Measurements from ENCODE around the gene CHMP5.

Gene CHMP5

DNA sequence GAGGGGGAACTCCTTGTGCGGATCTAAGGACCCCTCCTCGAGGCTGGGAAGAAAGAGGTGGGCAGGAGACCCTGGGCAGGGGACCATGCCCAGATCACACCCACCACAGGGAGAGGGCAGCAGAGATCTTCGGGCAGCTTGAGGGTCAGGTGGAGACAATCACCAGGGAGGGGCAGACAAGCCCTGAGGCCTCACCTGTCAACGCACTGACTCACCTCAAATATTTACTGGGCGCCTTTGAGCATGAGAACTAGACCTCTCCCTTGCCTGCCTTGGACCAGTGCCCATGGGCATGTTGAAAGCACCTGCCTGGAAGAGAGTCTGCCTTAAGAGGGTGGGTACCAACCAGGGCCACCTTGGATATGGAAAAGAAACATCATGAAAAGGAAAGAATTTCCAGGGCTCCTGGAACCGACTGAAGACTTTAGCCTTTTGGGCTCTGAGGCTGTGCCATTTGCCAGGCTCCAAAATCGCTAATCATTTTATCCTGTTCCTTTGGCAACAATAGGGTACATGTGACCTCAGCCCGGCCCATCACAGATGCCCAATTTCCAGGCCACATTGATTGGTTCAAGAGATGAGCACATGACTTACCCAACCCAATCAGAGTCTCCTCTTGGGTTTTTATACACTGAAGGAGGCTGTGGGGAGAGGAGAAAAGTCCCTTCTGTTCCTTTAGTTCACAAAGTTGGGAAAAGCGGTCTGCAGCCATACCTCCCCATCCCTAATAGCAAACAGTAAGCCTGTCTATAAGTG, 35.3 kb upstream of the CHMP5 start:
- Histone ChIP-seq H3K4me3 (no peak overlapping the region), H4K20me1 (no peaks in the 10 kb centered on the region), H3K4me2 (no peak overlapping the region), H3K36me3 (no peaks in the 10 kb centered on the region), H3K27me3 (no peaks in the 10 kb centered on the region), H3K9ac (no peak overlapping the region), H3K9me3 (no peaks in the 10 kb centered on the region), H3K27ac (no peak overlapping the region), H3K4me1 (peaks cover 26% of the 10 kb centered on the region; the same call in 1 of the 2 replicates)
- no peak for TF ChIP-seq Cebpa-rat (IDR thresholded peaks at IDR 0.05)

DNA sequence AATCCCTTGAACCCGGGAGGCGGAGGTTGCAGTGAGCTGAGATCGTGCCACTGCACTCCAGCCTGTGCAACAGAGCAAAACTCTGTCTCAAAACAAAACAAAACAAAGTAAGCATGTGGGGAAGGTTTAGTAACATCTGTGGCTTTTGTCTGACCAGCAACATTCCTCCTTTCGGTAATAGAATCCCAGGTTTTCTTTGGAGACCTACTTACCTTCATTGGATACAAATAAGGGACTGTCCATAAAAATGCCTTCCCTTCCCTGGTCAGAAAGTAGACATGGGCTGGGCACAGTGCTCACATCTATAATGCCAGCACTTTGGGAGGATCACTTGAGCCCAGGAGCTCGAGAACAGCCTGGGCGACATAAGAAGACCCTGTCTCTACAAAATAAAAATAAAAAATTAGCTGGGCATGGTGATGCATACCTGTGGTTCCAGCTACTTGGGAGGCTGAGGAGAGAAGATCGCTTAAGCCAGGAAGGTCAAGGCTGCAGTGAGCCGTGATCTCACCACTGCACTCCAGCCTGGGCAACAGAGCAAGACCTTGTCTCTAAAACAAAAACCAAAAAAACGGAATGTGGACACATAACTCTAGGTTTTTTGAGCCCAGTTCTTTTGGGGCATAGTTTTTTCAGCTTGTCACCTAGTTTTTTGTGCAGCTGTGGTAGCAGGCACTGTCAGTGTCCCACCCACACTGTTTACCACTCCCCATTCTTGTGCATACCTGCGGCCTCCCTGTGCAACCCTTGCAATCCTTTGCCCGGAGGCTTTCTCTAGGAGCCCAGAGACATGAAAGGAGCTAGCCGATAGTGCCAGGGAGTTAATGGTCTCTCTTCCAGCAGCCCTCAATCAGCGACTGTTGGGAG, 33.9 kb upstream of the CHMP5 start:
- H3K4me1 ChIP-seq, result peaks cover 17% of the 10 kb centered on the region; the same call in 1 of the 2 replicates
- H3K4me3 ChIP-seq, result no peak overlapping the region
- TF ChIP-seq Cebpa-rat (IDR thresholded peaks at IDR 0.05), result no peak
- no peak overlapping the region for H3K9ac ChIP-seq
- no peaks in the 10 kb centered on the region for H3K9me3 ChIP-seq
- no peak overlapping the region for H3K27ac ChIP-seq
- H3K36me3 ChIP-seq, result no peaks in the 10 kb centered on the region
- H4K20me1 ChIP-seq, result no peaks in the 10 kb centered on the region
- H3K27me3 ChIP-seq, result no peaks in the 10 kb centered on the region
- no peak overlapping the region for H3K4me2 ChIP-seq

DNA sequence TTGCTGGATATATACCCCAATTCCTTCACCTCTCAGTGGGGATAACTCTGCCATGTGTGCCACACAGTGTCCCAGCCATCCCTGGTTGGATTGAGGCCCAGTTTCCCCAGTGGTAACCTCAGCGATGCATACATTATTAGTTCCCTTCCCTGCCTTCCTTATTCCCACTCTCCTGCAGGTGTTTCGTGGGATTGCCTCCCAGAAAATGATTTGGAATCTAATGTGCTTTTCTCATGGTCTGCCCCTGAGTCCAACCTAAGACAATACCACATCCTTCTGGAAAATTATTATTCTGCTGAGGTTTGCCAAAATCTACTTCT, 33.3 kb upstream of the CHMP5 start:
- no peaks in the 10 kb centered on the region for H3K9me3 ChIP-seq
- no peak overlapping the region for H3K9ac ChIP-seq
- no peak overlapping the region for H3K4me2 ChIP-seq
- H3K4me3 ChIP-seq, result no peak overlapping the region
- no peak overlapping the region for H3K27ac ChIP-seq
- H3K4me1 ChIP-seq, result peaks cover 14% of the 10 kb centered on the region; the same call in 1 of the 2 replicates
- no peaks in the 10 kb centered on the region for H3K36me3 ChIP-seq
- TF ChIP-seq Cebpa-rat (IDR thresholded peaks at IDR 0.05), result no peak
- no peaks in the 10 kb centered on the region for H3K27me3 ChIP-seq
- H4K20me1 ChIP-seq, result no peaks in the 10 kb centered on the region

DNA sequence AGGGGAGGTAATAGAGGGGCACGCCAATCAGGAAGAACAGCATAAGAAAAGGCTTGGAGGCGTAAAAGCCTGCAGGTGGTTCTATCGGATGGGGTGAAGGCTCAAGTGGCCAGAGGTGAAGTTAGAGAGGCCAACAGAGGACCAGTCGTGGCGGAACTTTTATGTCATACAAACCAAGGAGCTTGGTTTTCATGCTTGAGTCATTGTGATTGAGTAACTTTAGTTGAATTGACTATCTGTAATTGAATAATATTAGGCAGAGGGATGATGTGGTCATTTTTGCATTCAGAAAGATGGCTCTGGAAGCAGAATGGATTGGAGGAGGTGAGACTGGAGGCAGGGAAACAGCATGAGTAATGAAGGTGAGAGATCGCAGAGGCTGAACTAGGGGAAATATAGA, 32.0 kb upstream of the CHMP5 start:
- H4K20me1 ChIP-seq, result no peaks in the 10 kb centered on the region
- peaks cover 5% of the 10 kb centered on the region; the same call in 1 of the 2 replicates for H3K4me1 ChIP-seq
- H3K36me3 ChIP-seq, result no peaks in the 10 kb centered on the region
- TF ChIP-seq Cebpa-rat (IDR thresholded peaks at IDR 0.05), result no peak
- H3K27me3 ChIP-seq, result no peaks in the 10 kb centered on the region
- H3K4me2 ChIP-seq, result no peak overlapping the region
- H3K9ac ChIP-seq, result no peak overlapping the region
- H3K27ac ChIP-seq, result no peak overlapping the region
- no peak overlapping the region for H3K4me3 ChIP-seq
- H3K9me3 ChIP-seq, result no peaks in the 10 kb centered on the region

DNA sequence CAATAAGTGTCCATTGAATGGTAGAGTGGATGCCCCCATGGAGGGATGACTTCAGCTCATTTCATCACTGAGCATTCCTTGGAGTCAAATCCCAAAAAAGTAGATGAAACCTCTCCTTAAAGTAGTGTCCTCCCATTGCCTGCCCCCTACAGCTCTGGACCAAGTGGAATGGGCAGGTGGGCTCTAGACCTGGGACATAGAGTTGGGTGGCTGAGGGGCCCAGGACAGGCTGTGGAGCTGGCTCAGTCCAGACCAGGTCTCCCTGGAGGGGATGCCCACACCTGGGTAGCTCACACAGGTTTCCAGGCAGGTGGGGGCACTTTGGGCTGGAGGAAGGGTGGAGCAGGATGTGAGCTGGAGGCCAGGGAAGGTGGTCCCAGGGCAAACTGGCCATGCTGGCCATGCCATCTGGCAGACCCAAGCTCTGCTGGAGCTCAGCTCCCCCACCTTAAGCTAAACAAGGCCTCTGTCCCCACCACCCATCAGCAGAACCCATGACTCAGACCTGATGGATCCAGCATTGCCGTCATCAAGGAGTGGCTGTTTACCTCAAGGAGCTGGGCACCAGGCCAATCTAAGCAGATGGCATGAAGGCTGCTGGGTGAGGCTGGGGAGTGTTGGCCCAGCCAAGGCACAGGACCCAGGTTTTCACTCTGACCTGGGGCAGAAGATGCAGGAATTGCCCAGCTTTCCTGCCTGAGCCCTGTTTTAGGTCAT, 31.1 kb upstream of the CHMP5 start:
- Histone ChIP-seq H3K4me2 (no peak overlapping the region), H3K27ac (no peak overlapping the region), H3K36me3 (no peaks in the 10 kb centered on the region), H3K4me3 (no peak overlapping the region), H3K4me1 (peaks cover 2% of the 10 kb centered on the region; the same call in 1 of the 2 replicates), H3K9me3 (no peaks in the 10 kb centered on the region), H4K20me1 (no peaks in the 10 kb centered on the region), H3K27me3 (no peaks in the 10 kb centered on the region), H3K9ac (no peak overlapping the region)
- no peak for TF ChIP-seq Cebpa-rat (IDR thresholded peaks at IDR 0.05)

DNA sequence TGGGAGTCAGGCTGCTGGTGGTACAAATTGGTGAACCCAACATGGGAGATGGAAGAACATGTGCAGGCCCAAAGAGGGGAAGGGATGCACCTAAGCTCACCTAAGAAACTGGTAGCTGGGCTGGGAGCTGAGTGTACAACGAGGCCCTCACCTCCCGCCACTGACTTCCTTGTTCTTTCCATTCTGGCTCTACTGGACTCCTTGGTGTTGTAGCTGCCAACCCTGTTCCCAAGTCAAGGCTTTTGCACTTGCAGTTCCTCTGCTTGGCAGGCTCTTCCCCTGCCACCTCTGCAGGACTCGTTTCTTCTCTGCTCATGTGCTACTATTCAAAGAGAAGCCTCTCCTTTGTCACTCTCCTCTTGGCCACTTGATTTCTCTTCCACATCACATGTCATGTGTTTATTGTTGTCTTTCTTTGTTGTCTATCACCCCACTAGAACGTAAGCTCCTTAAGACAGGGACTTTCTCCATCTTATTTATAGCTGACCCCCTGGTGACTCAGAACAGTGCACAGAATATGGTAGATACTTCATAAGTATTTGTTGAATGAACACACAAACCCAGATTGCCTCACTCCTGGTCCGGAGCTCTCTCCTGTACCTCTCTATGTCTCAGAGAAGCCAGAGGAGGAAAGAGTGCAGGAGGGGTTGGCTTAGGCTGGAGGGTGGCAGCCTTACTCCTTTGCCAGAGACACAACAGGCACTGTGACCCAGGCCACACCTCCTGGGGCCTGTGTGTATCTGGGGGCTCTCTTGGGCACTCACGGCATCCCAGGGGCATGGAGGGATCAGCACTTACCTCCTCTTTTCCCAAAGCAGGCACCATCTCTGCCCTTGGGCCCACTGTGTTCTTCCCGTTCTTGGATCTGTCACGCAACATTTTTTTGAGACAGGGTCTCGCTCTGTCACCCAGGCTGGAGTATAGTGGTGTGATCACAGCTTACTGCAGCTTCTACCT, 30.1 kb upstream of the CHMP5 start:
- H3K4me2 ChIP-seq, result no peak overlapping the region
- peaks cover 4% of the 10 kb centered on the region; the same call in 1 of the 2 replicates for H3K4me1 ChIP-seq

DNA sequence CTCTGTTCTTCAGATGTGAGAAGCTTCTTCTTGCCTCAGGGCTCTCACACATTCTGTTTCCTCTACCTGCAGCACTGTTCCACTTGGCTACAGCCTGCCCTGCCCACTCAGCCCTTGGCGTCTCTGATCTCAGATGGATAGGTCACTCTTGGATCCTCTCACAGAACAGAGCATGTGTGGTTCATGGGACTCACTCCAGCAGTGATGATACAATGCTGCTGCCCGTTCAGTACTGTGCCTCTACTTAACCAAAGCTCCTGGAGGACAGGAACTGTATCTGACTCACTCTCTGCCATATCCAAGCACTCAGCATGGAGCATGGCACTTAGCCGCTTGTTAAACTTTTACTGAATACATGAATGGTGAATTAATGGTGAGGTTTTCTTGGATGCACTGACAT, 28.3 kb upstream of the CHMP5 start:
- Histone ChIP-seq H3K27ac (no peak overlapping the region), H3K4me2 (no peak overlapping the region), H3K4me1 (peaks cover 10% of the 10 kb centered on the region; the same call in 1 of the 2 replicates), H3K36me3 (no peaks in the 10 kb centered on the region), H3K4me3 (no peak overlapping the region), H3K9me3 (no peaks in the 10 kb centered on the region), H3K27me3 (no peaks in the 10 kb centered on the region), H4K20me1 (no peaks in the 10 kb centered on the region), H3K9ac (no peak overlapping the region)
- TF ChIP-seq Cebpa-rat (IDR thresholded peaks at IDR 0.05), result no peak

More for the DNA sequence above, 30.1 kb upstream of the CHMP5 start:
- Histone ChIP-seq H3K27ac (no peak overlapping the region), H3K27me3 (no peaks in the 10 kb centered on the region), H3K36me3 (no peaks in the 10 kb centered on the region), H3K9me3 (no peaks in the 10 kb centered on the region), H3K9ac (no peak overlapping the region), H4K20me1 (no peaks in the 10 kb centered on the region), H3K4me3 (no peak overlapping the region)
- TF ChIP-seq Cebpa-rat (IDR thresholded peaks at IDR 0.05), result no peak

DNA sequence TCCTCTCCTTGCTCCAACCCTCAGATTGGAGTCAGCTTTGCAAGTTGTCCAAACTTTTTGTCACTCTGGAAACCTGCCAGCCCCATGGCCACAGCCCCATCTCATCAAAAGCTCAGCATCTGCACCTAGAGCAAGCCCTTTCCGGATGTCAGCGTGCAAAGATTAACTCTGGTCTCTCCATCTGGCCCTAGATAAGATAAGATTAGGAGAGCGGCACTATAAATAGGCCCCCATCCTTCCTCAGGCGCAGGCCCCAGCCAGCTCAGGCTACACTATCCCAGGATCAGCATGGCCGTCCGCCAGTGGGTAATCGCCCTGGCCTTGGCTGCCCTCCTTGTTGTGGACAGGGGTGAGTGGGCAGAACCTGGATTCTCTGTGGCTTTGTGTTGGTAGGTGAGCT, 24.9 kb upstream of the CHMP5 start, which contains the start of gene SPINK4:
Gene SPINK4, plus strand, starts transcription at position 247 of the 400 bp plus-strand sequence. Its CDS starts 42 bp downstream, at position 289.
- no peak for TF ChIP-seq Cebpa-rat (IDR thresholded peaks at IDR 0.05)
- H3K27ac ChIP-seq, result no peak within 1 kb of the TSS

More for the DNA sequence above, 24.9 kb upstream of the CHMP5 start, which contains the start of gene SPINK4:
- Histone ChIP-seq H3K9me3 (no peaks in the 10 kb centered on the region), H3K9ac (no peak within 1 kb of the TSS), H3K4me2 (no peak within 1 kb of the TSS), H3K4me3 (no peak within 1 kb of the TSS), H3K4me1 (peaks cover 10% of the 10 kb centered on the region; the same call in 1 of the 2 replicates), H3K27me3 (no peaks in the 10 kb centered on the region), H4K20me1 (no peaks in the 10 kb centered on the region), H3K36me3 (0 out of 2 replicates have a peak, but pooled peaks cover 1% of the 10 kb centered on the region)
